ENCODE results near the gene AEBP1. TPM values are rescaled to one million over a fixed set of nuclear protein-coding genes. Genes with fewer than 3 reads are reported as not detected.

AEBP1 gene
- total RNA-seq, 1 experiment from 2014 or later = 49.3 TPM

- no peak for DNase-seq
- Histone ChIP-seq H2BK20ac (ENCODE audit: low read depth, low read length, poor library complexity, severe bottlenecking) (no peak overlapping the region), H3K79me1 (ENCODE audit: insufficient read depth, low read depth, low read length, poor library complexity, severe bottlenecking) (no peaks in the 10 kb centered on the region), H3K9me3 (ENCODE audit: control insufficient read depth, low read depth, low read length) (no peaks in the 10 kb centered on the region), H3K27ac (ENCODE audit: insufficient read length, low read depth, low read length) (no peak overlapping the region), H3K4ac (ENCODE audit: low read depth, low read length) (no peak overlapping the region), H3K23me2 (ENCODE audit: insufficient read length, low read depth, low read length, poor library complexity, severe bottlenecking) (no peaks in the 10 kb centered on the region), H2BK120ac (ENCODE audit: low read depth, low read length, poor library complexity, severe bottlenecking) (no peak overlapping the region), H3K56ac (ENCODE audit: insufficient read length, low read depth, low read length) (no peak overlapping the region), H3K79me2 (ENCODE audit: insufficient read depth, low read length) (no peaks in the 10 kb centered on the region), H2AK5ac (ENCODE audit: insufficient read length, low read length) (no peak overlapping the region), H2BK12ac (ENCODE audit: insufficient read length, low read depth, low read length) (no peak overlapping the region), H3T11ph (ENCODE audit: low read length) (no peak overlapping the region), H4K91ac (ENCODE audit: insufficient read length, low read depth, low read length) (no peak overlapping the region), H3K23ac (ENCODE audit: insufficient read length, low read depth, low read length) (no peak overlapping the region), H2BK5ac (ENCODE audit: insufficient read length, low read length) (no peak overlapping the region), H2BK15ac (ENCODE audit: low read depth, low read length) (no peak overlapping the region), H4K5ac (ENCODE audit: insufficient read length, low read depth, low read length) (no peak overlapping the region), H3K27me3 (ENCODE audit: insufficient read depth, low read length) (no peaks in the 10 kb centered on the region), H4K20me1 (ENCODE audit: control insufficient read depth, insufficient read depth, insufficient read length) (no peaks in the 10 kb centered on the region), H3K4me1 (ENCODE audit: insufficient read depth, low read length) (no peaks in the 10 kb centered on the region), H2AFZ (ENCODE audit: low read length) (no peak overlapping the region), H3K18ac (ENCODE audit: insufficient read length, low read depth, low read length) (no peak overlapping the region), H4K8ac (replicated peaks; ENCODE audit: insufficient read length, low read depth, low read length) (no peak overlapping the region), H3K9ac (ENCODE audit: extremely low read depth, insufficient read length, low read length) (no peak overlapping the region), H3K14ac (ENCODE audit: insufficient read depth, low read length) (no peak overlapping the region), H3K4me2 (ENCODE audit: insufficient read depth, insufficient read length, low read length) (no peak overlapping the region)
- H3K4me1 Mint-ChIP-seq = peaks cover 3 to 7% of the 10 kb centered on the region in 2 experiments; a peak in 2 of 4 replicates
- TF ChIP-seq, protein P1, sequence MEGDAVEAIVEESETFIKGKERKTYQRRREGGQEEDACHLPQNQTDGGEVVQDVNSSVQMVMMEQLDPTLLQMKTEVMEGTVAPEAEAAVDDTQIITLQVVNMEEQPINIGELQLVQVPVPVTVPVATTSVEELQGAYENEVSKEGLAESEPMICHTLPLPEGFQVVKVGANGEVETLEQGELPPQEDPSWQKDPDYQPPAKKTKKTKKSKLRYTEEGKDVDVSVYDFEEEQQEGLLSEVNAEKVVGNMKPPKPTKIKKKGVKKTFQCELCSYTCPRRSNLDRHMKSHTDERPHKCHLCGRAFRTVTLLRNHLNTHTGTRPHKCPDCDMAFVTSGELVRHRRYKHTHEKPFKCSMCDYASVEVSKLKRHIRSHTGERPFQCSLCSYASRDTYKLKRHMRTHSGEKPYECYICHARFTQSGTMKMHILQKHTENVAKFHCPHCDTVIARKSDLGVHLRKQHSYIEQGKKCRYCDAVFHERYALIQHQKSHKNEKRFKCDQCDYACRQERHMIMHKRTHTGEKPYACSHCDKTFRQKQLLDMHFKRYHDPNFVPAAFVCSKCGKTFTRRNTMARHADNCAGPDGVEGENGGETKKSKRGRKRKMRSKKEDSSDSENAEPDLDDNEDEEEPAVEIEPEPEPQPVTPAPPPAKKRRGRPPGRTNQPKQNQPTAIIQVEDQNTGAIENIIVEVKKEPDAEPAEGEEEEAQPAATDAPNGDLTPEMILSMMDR (conservative IDR thresholded peaks at IDR 0.05) = no peak
- WGBS (ENCODE audit: extremely low coverage, insufficient read length, low lambda C conversion rate) = no CpG with 5 or more reads among the region's 3 CpGs
- no peak overlapping the region for H3K4me3 Mint-ChIP-seq
- H3K9me3 Mint-ChIP-seq = no peaks in the 10 kb centered on the region
- H3K27ac Mint-ChIP-seq = no peak overlapping the region
- H3K36me3 Mint-ChIP-seq (ENCODE audit: insufficient read depth in 1 of 3, low read depth in 3 of 3) = no peaks in the 10 kb centered on the region
- no peaks in the 10 kb centered on the region; the same call in 1 of the 2 replicates for H3K27me3 Mint-ChIP-seq (ENCODE audit: low read depth)
Observed at GRCh38 chr7:44154703-44155102, 50.6 kb downstream of the AEBP1 start.
